ENCODE data around the gene METTL9. TPM values are rescaled to one million over a fixed set of nuclear protein-coding genes. Genes with fewer than 3 reads are reported as not detected.
A peak's percentile ranks its signal among the peaks of the same experiment; 100 is the strongest.
"Not testable (repeated sequence)": the region's sequence is repeated elsewhere in the genome, so short reads cannot be mapped to it uniquely, and the experiment has no call there.

METTL9 gene
- total RNA-seq, 4 donors from 2014 or later, result 73.5 to 231 (median 131) TPM

DNA sequence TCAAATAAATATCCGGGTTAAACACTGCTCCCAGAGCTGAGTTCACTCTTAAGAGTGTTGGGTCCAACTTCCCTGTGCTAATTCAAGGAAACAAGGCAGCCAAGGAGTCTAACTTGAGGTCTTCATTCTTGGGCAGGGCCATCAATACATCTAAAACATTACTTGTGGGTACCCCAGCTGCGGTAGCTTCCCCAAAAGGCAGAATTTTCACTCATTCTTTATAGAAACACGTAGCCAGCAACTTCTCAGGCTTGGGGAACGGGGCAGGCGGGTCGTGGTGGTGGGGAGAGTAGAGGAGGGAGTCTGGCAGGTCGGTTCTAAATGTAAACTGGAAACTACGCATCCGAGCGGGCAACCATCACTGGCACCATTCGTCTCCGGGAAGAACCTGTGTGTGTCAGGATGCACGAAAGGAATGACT is 666 bp upstream of the METTL9 start:
- intact Hi-C loops (cut with DNase I; ENCODE audit: low total_unique reads), result no loop called here
- no peak for TF ChIP-seq POLR2A (IDR thresholded peaks at IDR 0.05)
- TF ChIP-seq, protein P1, sequence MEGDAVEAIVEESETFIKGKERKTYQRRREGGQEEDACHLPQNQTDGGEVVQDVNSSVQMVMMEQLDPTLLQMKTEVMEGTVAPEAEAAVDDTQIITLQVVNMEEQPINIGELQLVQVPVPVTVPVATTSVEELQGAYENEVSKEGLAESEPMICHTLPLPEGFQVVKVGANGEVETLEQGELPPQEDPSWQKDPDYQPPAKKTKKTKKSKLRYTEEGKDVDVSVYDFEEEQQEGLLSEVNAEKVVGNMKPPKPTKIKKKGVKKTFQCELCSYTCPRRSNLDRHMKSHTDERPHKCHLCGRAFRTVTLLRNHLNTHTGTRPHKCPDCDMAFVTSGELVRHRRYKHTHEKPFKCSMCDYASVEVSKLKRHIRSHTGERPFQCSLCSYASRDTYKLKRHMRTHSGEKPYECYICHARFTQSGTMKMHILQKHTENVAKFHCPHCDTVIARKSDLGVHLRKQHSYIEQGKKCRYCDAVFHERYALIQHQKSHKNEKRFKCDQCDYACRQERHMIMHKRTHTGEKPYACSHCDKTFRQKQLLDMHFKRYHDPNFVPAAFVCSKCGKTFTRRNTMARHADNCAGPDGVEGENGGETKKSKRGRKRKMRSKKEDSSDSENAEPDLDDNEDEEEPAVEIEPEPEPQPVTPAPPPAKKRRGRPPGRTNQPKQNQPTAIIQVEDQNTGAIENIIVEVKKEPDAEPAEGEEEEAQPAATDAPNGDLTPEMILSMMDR (IDR thresholded peaks at IDR 0.05), result no peak
- Histone ChIP-seq H3K9me3 (no peaks in the 10 kb centered on the region), H3K4me1 (peaks cover 0 to 7% of the 10 kb centered on the region in 2 donors), H3K4me3 (peak overlapping the region; percentile 66 to 96), H3K27ac (peak overlapping the region; percentile 95 to 98), H3K27me3 (no peaks in the 10 kb centered on the region), H3K36me3 (no peaks in the 10 kb centered on the region)
- DNase-seq, result no peak

DNA sequence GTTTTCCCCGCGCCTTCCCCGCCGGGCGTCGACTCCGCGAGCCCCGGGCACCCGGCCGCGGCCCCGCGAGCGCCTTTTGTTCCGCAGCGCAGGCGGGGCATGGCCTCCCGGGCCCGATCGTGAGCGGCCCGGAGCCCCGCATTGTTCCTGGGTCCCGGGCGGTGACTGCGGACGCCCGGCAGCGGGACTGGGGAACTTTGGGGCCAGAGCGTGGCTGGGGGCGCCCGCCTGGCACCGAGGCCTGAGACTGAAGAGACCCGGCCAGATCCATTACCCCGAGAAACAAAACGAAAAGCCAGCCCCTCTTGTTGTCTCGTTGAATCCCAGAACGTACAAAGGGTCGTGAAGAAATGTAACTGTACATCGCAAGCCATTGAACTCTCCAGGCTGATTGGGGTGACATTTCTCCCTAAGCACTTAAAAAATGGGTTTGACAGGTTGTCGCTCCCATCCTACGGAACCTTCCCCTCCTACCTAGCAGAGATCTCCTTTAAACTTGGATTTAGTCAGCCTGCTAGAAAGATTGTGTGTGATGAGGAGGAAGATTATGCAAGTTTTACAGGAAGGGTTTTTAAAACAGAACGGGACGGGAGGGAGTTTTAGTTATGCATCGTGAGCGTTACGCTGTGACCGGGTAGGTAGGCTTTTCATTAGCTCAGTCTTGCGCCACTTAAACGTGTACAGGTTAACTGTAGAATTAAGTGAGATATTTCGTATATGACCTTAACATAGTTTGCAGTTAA is 825 bp downstream of the METTL9 start:
- H3K4me3 ChIP-seq, result peak overlapping the region; percentile 66 to 96
- no peak for DNase-seq
- no peaks in the 10 kb centered on the region for H3K27me3 ChIP-seq
- TF ChIP-seq POLR2A (IDR thresholded peaks at IDR 0.05), result no peak
- H3K9me3 ChIP-seq, result no peaks in the 10 kb centered on the region
- intact Hi-C loops (cut with DNase I; ENCODE audit: low total_unique reads), result no loop called here
- no peaks in the 10 kb centered on the region for H3K36me3 ChIP-seq
- peaks cover 0 to 7% of the 10 kb centered on the region in 2 donors for H3K4me1 ChIP-seq
- peak overlapping the region; percentile 95 to 98 for H3K27ac ChIP-seq

DNA sequence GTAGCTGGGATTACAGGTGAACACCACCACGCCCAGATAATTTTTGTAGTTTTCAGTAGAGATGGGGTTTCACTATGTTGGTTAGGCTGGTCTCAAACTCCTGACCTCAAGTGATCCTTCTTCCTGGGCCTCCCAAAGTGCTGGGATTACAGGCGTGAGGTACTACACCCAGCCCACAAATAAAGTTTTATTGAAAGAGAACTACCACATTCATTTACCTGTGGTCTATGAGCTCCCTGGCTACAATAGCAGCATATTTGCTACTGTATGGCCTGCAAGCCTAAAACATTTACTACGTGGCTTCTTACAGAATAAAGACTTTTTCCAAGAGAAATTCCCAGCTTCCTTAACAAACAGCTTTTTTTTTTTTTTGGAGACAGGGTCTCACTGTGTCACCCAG is 3.4 kb downstream of the METTL9 start:
- intact Hi-C loops (cut with DNase I; ENCODE audit: low total_unique reads), result no loop called here
- no peak for TF ChIP-seq POLR2A (IDR thresholded peaks at IDR 0.05)
- TF ChIP-seq, protein P1 (IDR thresholded peaks at IDR 0.05), result no peak
- H3K4me3 ChIP-seq, result no peak overlapping the region
- no peaks in the 10 kb centered on the region for H3K27me3 ChIP-seq
- H3K36me3 ChIP-seq, result no peaks in the 10 kb centered on the region
- H3K27ac ChIP-seq, result no peak overlapping the region
- DNase-seq, result no peak
- no peaks in the 10 kb centered on the region for H3K9me3 ChIP-seq
- peaks cover 0 to 7% of the 10 kb centered on the region in 2 donors for H3K4me1 ChIP-seq

DNA sequence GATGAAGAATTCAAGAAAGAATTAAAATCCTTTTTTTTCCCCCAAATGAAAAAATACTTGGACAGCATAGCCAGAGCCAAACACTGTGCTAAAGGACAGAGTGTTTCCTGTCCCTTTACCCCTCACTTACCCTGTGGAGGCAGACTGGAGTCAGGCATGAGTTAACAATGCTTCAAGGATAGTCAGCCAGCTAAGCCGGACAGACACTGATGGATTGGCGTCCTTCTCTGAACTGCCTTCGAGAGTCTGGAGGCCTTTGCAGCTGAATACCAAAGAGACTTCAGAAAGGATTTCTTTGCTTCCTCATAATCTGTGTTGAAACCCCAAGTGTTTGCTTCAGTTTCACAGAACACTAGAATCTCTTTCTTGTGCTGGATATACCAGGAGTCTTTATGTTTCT is 4.6 kb downstream of the METTL9 start:
- Histone ChIP-seq H3K36me3 (no peaks in the 10 kb centered on the region), H3K9me3 (no peaks in the 10 kb centered on the region), H3K4me1 (peaks cover 0 to 7% of the 10 kb centered on the region in 2 donors), H3K4me3 (no peak overlapping the region), H3K27ac (no peak overlapping the region), H3K27me3 (no peaks in the 10 kb centered on the region)
- intact Hi-C loops (cut with DNase I; ENCODE audit: low total_unique reads), result no loop called here
- no peak for TF ChIP-seq POLR2A (IDR thresholded peaks at IDR 0.05)
- TF ChIP-seq, protein P1 (IDR thresholded peaks at IDR 0.05), result no peak
- DNase-seq, result no peak

DNA sequence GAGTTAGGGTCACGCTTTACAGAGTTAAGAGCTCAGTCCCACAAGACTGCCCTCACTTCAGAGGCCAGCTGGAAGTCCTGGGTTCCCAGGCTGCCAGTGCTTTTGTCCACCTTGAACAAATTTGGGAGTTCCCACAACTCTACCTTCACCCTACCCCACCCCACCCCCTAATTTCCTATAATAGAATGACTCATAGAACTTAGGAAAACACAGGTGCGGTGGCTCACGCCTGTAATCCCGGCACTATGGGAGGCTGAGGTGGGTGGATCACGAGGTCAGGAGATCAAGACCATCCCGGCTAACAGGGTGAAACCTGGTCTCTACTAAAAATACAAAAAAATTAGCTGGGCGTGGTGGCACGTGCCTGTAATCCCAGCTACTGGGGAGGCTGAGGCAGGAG is 6.5 kb downstream of the METTL9 start:
- H3K27ac ChIP-seq; H3K4me3 ChIP-seq; H3K36me3 ChIP-seq; intact Hi-C loops (cut with DNase I; ENCODE audit: low total_unique reads); H3K4me1 ChIP-seq; H3K9me3 ChIP-seq; H3K27me3 ChIP-seq; DNase-seq: not testable (repeated sequence)

DNA sequence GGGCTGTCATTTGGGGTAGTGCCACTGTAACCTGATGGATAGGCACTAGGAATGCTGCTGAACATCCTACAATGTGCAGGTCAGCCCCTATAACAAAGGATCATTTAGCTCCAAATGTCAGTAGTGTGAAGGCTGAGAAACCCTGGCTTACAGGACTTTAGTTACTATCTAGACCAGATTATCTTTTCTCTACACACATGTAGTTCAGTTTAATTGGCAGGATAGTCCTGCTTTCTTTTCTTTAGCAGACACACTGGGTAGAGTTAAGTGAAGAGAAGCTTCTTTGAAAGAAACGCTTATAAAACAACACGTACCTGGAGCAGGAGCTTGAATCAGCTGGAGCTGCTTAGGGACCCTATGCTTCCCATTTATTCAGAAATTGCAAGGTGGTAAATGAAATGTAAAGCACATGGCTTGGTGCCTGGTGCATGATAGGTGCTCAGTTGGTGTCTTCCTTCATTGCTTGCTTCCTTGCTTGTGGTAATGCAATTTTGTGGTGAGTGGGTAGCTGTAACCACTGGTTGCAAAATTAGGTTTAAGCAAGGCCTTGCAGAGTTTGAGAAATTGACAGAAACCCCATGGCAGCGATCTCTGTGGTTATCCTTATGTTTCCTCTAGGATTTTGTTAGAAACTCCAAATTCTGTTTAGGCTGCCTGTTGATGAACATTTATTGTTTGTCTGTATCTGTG is 9.4 kb downstream of the METTL9 start:
- Histone ChIP-seq H3K36me3 (no peaks in the 10 kb centered on the region), H3K27ac (no peak overlapping the region), H3K4me3 (no peak overlapping the region), H3K9me3 (no peaks in the 10 kb centered on the region), H3K4me1 (peaks cover 0 to 5% of the 10 kb centered on the region in 2 donors), H3K27me3 (no peaks in the 10 kb centered on the region)
- no peak for TF ChIP-seq POLR2A (IDR thresholded peaks at IDR 0.05)
- TF ChIP-seq, protein P1 (IDR thresholded peaks at IDR 0.05), result no peak
- DNase-seq, result no peak
- intact Hi-C loops (cut with DNase I; ENCODE audit: low total_unique reads), result no loop called here

Measured in uterus (tissue), 4 donors.